Measurements from ENCODE around the gene CPSF4.
"Not testable (repeated sequence)": the region's sequence is repeated elsewhere in the genome, so short reads cannot be mapped to it uniquely, and the experiment has no call there.

The CPSF4 gene

GRCh38 chr7:99408379-99409191 lies 30.2 kb upstream of the CPSF4 start, which contains the start of the genes BUD31 and PDAP1:
Gene BUD31 (plus strand): TSS chr7:99408969. CDS start chr7:99411093, 2,124 bp downstream.
Gene PDAP1 (minus strand): TSS chr7:99408597. CDS start chr7:99408548, 49 bp downstream.
- peak; percentile 93 for DNase-seq

- DNase-seq, result peak; percentile 43
Observed at GRCh38 chr7:99409192-99409572, 29.6 kb upstream of the CPSF4 start.

- no peak for DNase-seq
Observed at GRCh38 chr7:99409806-99410205, 28.9 kb upstream of the CPSF4 start.

- no peak for DNase-seq
Observed at GRCh38 chr7:99410635-99411034, 28.1 kb upstream of the CPSF4 start.

GRCh38 chr7:99415513-99416127 lies 23.1 kb upstream of the CPSF4 start:
- peak; percentile 48 for DNase-seq

- no peak for DNase-seq
Observed at GRCh38 chr7:99418260-99418659, 20.5 kb upstream of the CPSF4 start.

- DNase-seq, result no peak
Observed at GRCh38 chr7:99419323-99420021, 19.3 kb upstream of the CPSF4 start.

- DNase-seq, result no peak
Observed at GRCh38 chr7:99420213-99420612, 18.5 kb upstream of the CPSF4 start.

GRCh38 chr7:99420986-99421385 lies 17.8 kb upstream of the CPSF4 start:
- no peak for DNase-seq

- DNase-seq, result peak; percentile 66
Observed at GRCh38 chr7:99422186-99422585, 16.6 kb upstream of the CPSF4 start.

GRCh38 chr7:99422625-99423024 lies 16.1 kb upstream of the CPSF4 start:
- DNase-seq, result no peak

GRCh38 chr7:99424932-99425730 lies 13.6 kb upstream of the CPSF4 start:
- no peak for DNase-seq

- no peak for DNase-seq
Observed at GRCh38 chr7:99428972-99429566, 9.7 kb upstream of the CPSF4 start.

GRCh38 chr7:99429756-99430155 lies 9.0 kb upstream of the CPSF4 start:
- no peak for DNase-seq

- DNase-seq, result not testable (repeated sequence)
Observed at GRCh38 chr7:99431756-99432540, 6.8 kb upstream of the CPSF4 start.

- DNase-seq, result no peak
Observed at GRCh38 chr7:99433158-99433557, 5.6 kb upstream of the CPSF4 start.

- no peak for DNase-seq
Observed at GRCh38 chr7:99437946-99438572, 684 bp upstream of the CPSF4 start.

GRCh38 chr7:99440195-99440594 lies 1.5 kb downstream of the CPSF4 start:
- DNase-seq, result no peak

- DNase-seq, result no peak
Observed at GRCh38 chr7:99446096-99446495, 7.4 kb downstream of the CPSF4 start.

GRCh38 chr7:99447943-99448342 lies 9.2 kb downstream of the CPSF4 start:
- peak; percentile 30 for DNase-seq

- DNase-seq, result no peak
Observed at GRCh38 chr7:99448855-99449254, 10.1 kb downstream of the CPSF4 start.

Measured in hematopoietic multipotent progenitor cell treated with erythropoietin and hydrocortisone succinate and interleukin-3 and kit ligand, for 8 days (in vitro differentiated cells).